ENCODE results near the gene ENOX1. TPM values are rescaled to one million over a fixed set of nuclear protein-coding genes. Genes with fewer than 3 reads are reported as not detected.

The ENOX1 gene
- total RNA-seq, 2 experiments from 2014 or later, result not detected

- Mint-ChIP-seq H3K9me3 (no peaks in the 10 kb centered on the region), H3K4me1 (no peaks in the 10 kb centered on the region), H3K27me3 (peaks cover 14% of the 10 kb centered on the region), H3K4me3 (no peak overlapping the region), H3K27ac (no peak overlapping the region), H3K36me3 (no peaks in the 10 kb centered on the region)
- POLR2A ChIA-PET, result no interaction called here
- DNase-seq (no peak), ATAC-seq (ENCODE audit: low read depth) (no peak)
These were observed 557.3 kb downstream of the ENOX1 start for GRCh38 chr13:43229506-43229905.

- H3K4me1 Mint-ChIP-seq, result no peaks in the 10 kb centered on the region
- H3K27ac Mint-ChIP-seq, result no peak overlapping the region
- no peak overlapping the region for H3K4me3 Mint-ChIP-seq
- POLR2A ChIA-PET, result no interaction called here
- H3K27me3 Mint-ChIP-seq, result peaks cover 12% of the 10 kb centered on the region
- no peaks in the 10 kb centered on the region for H3K36me3 Mint-ChIP-seq
- ATAC-seq (ENCODE audit: low read depth), result no peak
- no peaks in the 10 kb centered on the region for H3K9me3 Mint-ChIP-seq
- DNase-seq, result no peak
These were observed 559.1 kb downstream of the ENOX1 start for GRCh38 chr13:43227721-43228120.

GRCh38 chr13:43223216-43223615, 563.6 kb downstream of the ENOX1 start:
- no peak overlapping the region for H3K4me3 Mint-ChIP-seq
- POLR2A ChIA-PET, result no interaction called here
- H3K27me3 Mint-ChIP-seq, result peaks cover 30% of the 10 kb centered on the region
- no peaks in the 10 kb centered on the region for H3K36me3 Mint-ChIP-seq
- DNase-seq, result no peak
- ATAC-seq (ENCODE audit: low read depth), result no peak
- no peaks in the 10 kb centered on the region for H3K9me3 Mint-ChIP-seq
- H3K27ac Mint-ChIP-seq, result no peak overlapping the region
- no peaks in the 10 kb centered on the region for H3K4me1 Mint-ChIP-seq

GRCh38 chr13:43222086-43222485, 564.7 kb downstream of the ENOX1 start:
- ATAC-seq (ENCODE audit: low read depth), result no peak
- POLR2A ChIA-PET, result no interaction called here

GRCh38 chr13:43221611-43222010, 565.2 kb downstream of the ENOX1 start:
- peaks cover 31% of the 10 kb centered on the region for H3K27me3 Mint-ChIP-seq
- no peak overlapping the region for H3K27ac Mint-ChIP-seq
- no peaks in the 10 kb centered on the region for H3K9me3 Mint-ChIP-seq
- ATAC-seq (ENCODE audit: low read depth), result no peak
- DNase-seq, result no peak
- no peaks in the 10 kb centered on the region for H3K4me1 Mint-ChIP-seq
- H3K4me3 Mint-ChIP-seq, result no peak overlapping the region
- POLR2A ChIA-PET, result no interaction called here
- H3K36me3 Mint-ChIP-seq, result no peaks in the 10 kb centered on the region

More at GRCh38 chr13:43222086-43222485, 564.7 kb downstream of the ENOX1 start:
- Mint-ChIP-seq H3K4me1 (no peaks in the 10 kb centered on the region), H3K4me3 (no peak overlapping the region), H3K27me3 (peaks cover 31% of the 10 kb centered on the region), H3K27ac (no peak overlapping the region), H3K9me3 (no peaks in the 10 kb centered on the region), H3K36me3 (no peaks in the 10 kb centered on the region)
- no peak for DNase-seq

- no peak overlapping the region for H3K27ac Mint-ChIP-seq
- POLR2A ChIA-PET, result no interaction called here
- DNase-seq (no peak), ATAC-seq (ENCODE audit: low read depth) (no peak)
- no peaks in the 10 kb centered on the region for H3K36me3 Mint-ChIP-seq
- no peaks in the 10 kb centered on the region for H3K9me3 Mint-ChIP-seq
- H3K4me1 Mint-ChIP-seq, result peaks cover 1% of the 10 kb centered on the region
- H3K4me3 Mint-ChIP-seq, result no peak overlapping the region
- H3K27me3 Mint-ChIP-seq, result peaks cover 31% of the 10 kb centered on the region
These were observed 565.7 kb downstream of the ENOX1 start for GRCh38 chr13:43220873-43221595.

GRCh38 chr13:43214124-43214523, 572.6 kb downstream of the ENOX1 start:
- Mint-ChIP-seq H3K4me3 (no peak overlapping the region), H3K27me3 (peaks cover 27% of the 10 kb centered on the region)
- POLR2A ChIA-PET, result no interaction called here

GRCh38 chr13:43206838-43207237, 579.9 kb downstream of the ENOX1 start:
- DNase-seq (no peak), ATAC-seq (ENCODE audit: low read depth) (no peak)
- H3K4me1 Mint-ChIP-seq, result no peaks in the 10 kb centered on the region
- H3K36me3 Mint-ChIP-seq, result no peaks in the 10 kb centered on the region
- no peaks in the 10 kb centered on the region for H3K9me3 Mint-ChIP-seq
- POLR2A ChIA-PET, result no interaction called here
- no peak overlapping the region for H3K27ac Mint-ChIP-seq
- peaks cover 18% of the 10 kb centered on the region for H3K27me3 Mint-ChIP-seq
- no peak overlapping the region for H3K4me3 Mint-ChIP-seq

More at GRCh38 chr13:43214124-43214523, 572.6 kb downstream of the ENOX1 start:
- H3K9me3 Mint-ChIP-seq, result no peaks in the 10 kb centered on the region
- DNase-seq (no peak), ATAC-seq (ENCODE audit: low read depth) (no peak)
- H3K4me1 Mint-ChIP-seq, result peaks cover 1% of the 10 kb centered on the region
- no peaks in the 10 kb centered on the region for H3K36me3 Mint-ChIP-seq
- no peak overlapping the region for H3K27ac Mint-ChIP-seq

GRCh38 chr13:43205416-43205815, 581.4 kb downstream of the ENOX1 start:
- no peak overlapping the region for H3K27ac Mint-ChIP-seq
- no peaks in the 10 kb centered on the region for H3K9me3 Mint-ChIP-seq
- no peak overlapping the region for H3K4me3 Mint-ChIP-seq
- ATAC-seq (ENCODE audit: low read depth) (no peak), DNase-seq (no peak)
- POLR2A ChIA-PET, result no interaction called here
- H3K36me3 Mint-ChIP-seq, result no peaks in the 10 kb centered on the region
- H3K27me3 Mint-ChIP-seq, result peaks cover 10% of the 10 kb centered on the region
- no peaks in the 10 kb centered on the region for H3K4me1 Mint-ChIP-seq

- DNase-seq, result no peak
- no peak for ATAC-seq (ENCODE audit: low read depth)
- Mint-ChIP-seq H3K4me1 (no peaks in the 10 kb centered on the region), H3K4me3 (no peak overlapping the region), H3K36me3 (no peaks in the 10 kb centered on the region), H3K27me3 (peaks cover 9% of the 10 kb centered on the region), H3K27ac (no peak overlapping the region), H3K9me3 (no peaks in the 10 kb centered on the region)
- POLR2A ChIA-PET, result no interaction called here
These were observed 582.2 kb downstream of the ENOX1 start for GRCh38 chr13:43204591-43204990.

- ATAC-seq (ENCODE audit: low read depth) (no peak), DNase-seq (no peak)
- H3K9me3 Mint-ChIP-seq, result no peaks in the 10 kb centered on the region
- H3K27ac Mint-ChIP-seq, result no peak overlapping the region
- POLR2A ChIA-PET, result no interaction called here
- no peaks in the 10 kb centered on the region for H3K36me3 Mint-ChIP-seq
- H3K27me3 Mint-ChIP-seq, result peaks cover 9% of the 10 kb centered on the region
- H3K4me3 Mint-ChIP-seq, result no peak overlapping the region
- H3K4me1 Mint-ChIP-seq, result no peaks in the 10 kb centered on the region
These were observed 583.0 kb downstream of the ENOX1 start for GRCh38 chr13:43203781-43204180.

- Mint-ChIP-seq H3K9me3 (no peaks in the 10 kb centered on the region), H3K4me1 (no peaks in the 10 kb centered on the region), H3K36me3 (no peaks in the 10 kb centered on the region), H3K27me3 (peaks cover 6% of the 10 kb centered on the region), H3K4me3 (no peak overlapping the region), H3K27ac (no peak overlapping the region)
- ATAC-seq (ENCODE audit: low read depth) (no peak), DNase-seq (no peak)
- POLR2A ChIA-PET, result no interaction called here
These were observed 586.0 kb downstream of the ENOX1 start for GRCh38 chr13:43200736-43201135.

- Mint-ChIP-seq H3K36me3 (no peaks in the 10 kb centered on the region), H3K9me3 (no peaks in the 10 kb centered on the region), H3K27ac (no peak overlapping the region), H3K4me1 (no peaks in the 10 kb centered on the region), H3K27me3 (peaks cover 6% of the 10 kb centered on the region), H3K4me3 (no peak overlapping the region)
- ATAC-seq (ENCODE audit: low read depth), result no peak
- POLR2A ChIA-PET, result no interaction called here
- no peak for DNase-seq
These were observed 586.5 kb downstream of the ENOX1 start for GRCh38 chr13:43200307-43200706.

GRCh38 chr13:43196750-43197370, 589.9 kb downstream of the ENOX1 start:
- no peaks in the 10 kb centered on the region for H3K4me1 Mint-ChIP-seq
- no peaks in the 10 kb centered on the region for H3K36me3 Mint-ChIP-seq
- ATAC-seq (ENCODE audit: low read depth) (no peak), DNase-seq (no peak)
- no peak overlapping the region for H3K27ac Mint-ChIP-seq
- peaks cover 6% of the 10 kb centered on the region for H3K27me3 Mint-ChIP-seq
- no peaks in the 10 kb centered on the region for H3K9me3 Mint-ChIP-seq
- POLR2A ChIA-PET, result no interaction called here
- H3K4me3 Mint-ChIP-seq, result no peak overlapping the region
